Activated CD4-positive, alpha-beta T cell treated with anti-CD3 and anti-CD28 coated beads, Interleukin-2, Interleukin-6, amounts not matched to agents 100 ng/mL and 50 ng/mL, durations not matched to agents 16 hours and 8 hours (primary cell): ENCODE measurements around the gene HTN1.
"Not testable (repeated sequence)": the region's sequence is repeated elsewhere in the genome, so short reads cannot be mapped to it uniquely, and the experiment has no call there.

ENCODE experiments used
- DNase-seq: peaks from one replicate; pipeline ENCODE4 v3.0.0-alpha.2; 2020

Gene HTN1

DNA sequence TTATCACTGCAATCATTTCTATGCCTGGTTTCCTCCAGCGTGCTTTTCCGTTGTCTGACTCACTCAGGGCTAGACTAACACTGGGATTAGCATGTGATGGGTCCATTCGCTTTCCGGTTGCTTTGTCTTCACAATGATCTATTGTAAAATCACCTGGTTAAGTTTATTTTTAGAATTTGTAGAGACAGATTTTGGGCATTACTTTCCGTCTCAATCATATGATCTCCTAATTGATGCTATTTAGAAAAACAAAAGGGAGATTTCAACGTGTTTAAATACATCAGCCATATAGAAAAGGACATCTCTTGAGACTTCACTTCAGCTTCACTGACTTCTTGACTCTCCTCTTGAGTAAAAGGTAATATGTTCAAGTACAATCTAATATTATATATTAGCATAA is at the start of gene HTN1:
TSS of gene HTN1 (plus strand) at position 301 of the 400 bp plus-strand sequence. CDS start 2,639 bp downstream, outside the sequence.
- not testable (repeated sequence) for DNase-seq

GRCh38 chr4:70000711-70001110 is 49.5 kb upstream of the HTN1 start:
- no peak for DNase-seq

GRCh38 chr4:70002507-70002906 is 47.7 kb upstream of the HTN1 start:
- DNase-seq, result no peak

GRCh38 chr4:70008771-70009170 is 41.5 kb upstream of the HTN1 start:
- no peak for DNase-seq

- DNase-seq, result not testable (repeated sequence)
Observed at GRCh38 chr4:70019006-70019405, 31.2 kb upstream of the HTN1 start.

- DNase-seq, result no peak
Observed at GRCh38 chr4:70023218-70023617, 27.0 kb upstream of the HTN1 start.

- no peak for DNase-seq
Observed at GRCh38 chr4:70027011-70027410, 23.2 kb upstream of the HTN1 start.

DNA sequence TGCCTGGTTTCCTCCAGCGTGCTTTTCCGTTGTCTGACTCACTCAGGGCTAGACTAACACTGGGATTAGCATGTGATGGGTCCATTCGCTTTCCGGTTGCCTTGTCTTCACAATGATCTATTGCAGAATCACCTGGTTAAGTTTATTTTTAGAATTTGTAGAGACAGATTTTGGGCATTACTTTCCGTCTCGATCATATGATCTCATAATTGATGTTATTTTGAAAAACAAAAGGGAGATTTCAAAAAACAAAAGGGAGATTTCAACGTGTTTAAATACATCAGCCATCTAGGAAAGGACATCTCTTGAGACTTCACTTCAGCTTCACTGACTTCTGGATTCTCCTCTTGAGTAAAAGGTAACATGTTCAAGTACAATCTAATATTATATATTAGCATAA is 22.1 kb upstream of the HTN1 start, which contains the start of gene HTN3:
TSS of gene HTN3 (plus strand) at position 301 of the 400 bp plus-strand sequence. CDS start 2,282 bp downstream, outside the sequence.
- DNase-seq, result not testable (repeated sequence)

DNA sequence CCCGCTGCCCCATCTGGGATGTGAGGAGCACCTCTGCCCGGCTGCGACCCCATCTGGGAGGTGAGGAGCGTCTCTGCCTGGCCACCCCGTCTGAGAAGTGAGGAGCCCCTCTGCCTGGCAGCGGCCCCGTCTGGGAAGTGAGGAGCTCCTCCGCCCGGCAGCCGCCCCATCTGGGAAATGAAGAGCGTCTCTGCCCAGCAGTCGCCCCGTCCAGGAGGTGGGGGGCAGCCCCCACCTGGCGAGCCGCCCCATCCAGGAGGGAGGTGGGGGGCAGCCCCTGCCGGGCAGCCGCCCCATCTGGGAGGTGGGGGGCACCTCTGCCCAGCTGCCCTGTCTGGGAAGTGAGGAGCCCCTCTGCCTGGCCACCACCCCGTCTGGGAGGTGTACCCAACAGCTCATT is 12.7 kb upstream of the HTN1 start:
- not testable (repeated sequence) for DNase-seq

DNA sequence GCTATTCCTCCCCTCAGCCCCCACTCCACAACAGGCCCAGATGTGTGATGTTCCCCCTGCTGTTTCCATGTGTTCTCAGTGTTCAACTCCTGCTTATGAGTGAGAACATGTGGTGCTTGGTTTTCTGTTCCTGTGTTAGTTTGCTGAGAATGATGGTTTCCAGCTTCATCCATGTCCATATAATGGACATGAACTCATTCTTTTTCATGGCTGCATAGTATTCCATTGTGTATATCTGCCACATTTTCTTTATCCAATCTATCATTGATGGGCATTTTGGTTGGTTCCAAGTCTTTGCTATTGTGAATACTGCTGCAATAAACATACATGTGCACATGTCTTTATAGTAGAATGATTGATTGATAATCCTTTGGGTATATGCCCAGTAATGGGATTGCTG is 10.3 kb upstream of the HTN1 start:
- not testable (repeated sequence) for DNase-seq

DNA sequence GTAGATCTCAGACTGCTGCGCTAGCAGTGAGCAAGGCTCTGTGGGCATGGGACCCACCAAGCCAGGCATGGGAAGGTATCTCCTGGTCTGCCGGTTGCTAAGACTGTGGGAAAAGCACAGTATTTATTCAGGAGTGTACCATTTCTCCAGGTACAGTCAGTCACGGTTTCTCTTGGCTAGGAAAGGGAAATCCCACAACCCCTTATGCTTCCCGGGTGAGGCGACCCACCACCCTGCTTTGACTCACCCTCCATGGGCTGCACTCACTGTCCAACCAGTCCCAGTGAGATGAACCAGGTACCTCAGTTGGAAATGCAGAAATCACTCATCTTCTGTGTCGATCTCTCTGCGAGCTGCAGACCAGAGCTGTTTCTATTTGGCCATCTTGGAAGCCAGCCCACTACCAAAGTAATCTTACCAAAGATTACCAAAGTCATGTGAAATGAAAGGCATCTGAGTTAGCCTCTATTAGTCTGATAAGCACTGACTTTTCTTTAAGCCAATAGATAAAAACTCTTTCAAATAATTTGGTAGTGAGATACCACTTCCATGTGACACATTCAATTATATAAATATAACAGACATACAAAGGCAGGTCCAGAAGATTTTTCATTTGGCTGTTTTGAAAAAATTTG is 8.5 kb upstream of the HTN1 start:
- no peak for DNase-seq

DNA sequence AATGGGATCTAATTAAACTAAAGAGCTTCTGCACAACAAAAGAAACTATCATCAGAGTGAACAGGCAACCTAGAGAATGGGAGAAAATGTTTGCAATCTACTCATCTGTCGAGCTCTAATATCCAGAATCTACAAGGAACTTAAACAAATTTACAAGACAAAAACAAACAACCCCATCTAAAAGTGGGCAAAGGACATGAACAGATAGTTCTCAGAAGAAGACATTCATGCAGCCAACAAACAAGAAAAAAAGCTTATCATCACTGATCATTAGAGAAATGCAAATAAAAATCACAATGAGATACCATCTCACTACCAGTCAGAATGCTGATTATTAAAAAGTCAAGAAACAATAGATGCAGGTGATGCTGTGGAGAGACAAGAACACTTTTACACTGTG is 6.3 kb downstream of the HTN1 start:
- DNase-seq, result not testable (repeated sequence)

GRCh38 chr4:70057651-70058050 is 7.4 kb downstream of the HTN1 start:
- DNase-seq, result no peak

DNA sequence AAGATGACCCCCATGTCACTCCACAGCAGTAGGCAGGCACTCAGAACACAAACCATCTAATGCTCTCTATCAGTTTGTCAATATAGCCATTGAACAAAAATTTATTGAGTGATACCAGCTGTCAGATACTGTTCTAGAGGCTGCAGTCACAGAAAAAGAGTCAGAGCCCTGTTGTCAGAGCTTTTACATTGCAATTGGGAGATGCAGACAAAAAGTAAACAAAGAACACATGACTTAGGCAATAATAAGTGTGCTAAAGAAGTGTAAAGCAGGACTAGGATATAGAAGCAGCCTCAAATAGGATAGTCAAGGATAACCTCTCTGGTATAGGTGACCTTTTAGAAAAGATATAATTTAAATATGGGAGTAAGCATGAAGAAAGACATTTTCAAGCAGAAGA is 8.9 kb downstream of the HTN1 start:
- no peak for DNase-seq

GRCh38 chr4:70062000-70062399 is 11.8 kb downstream of the HTN1 start:
- DNase-seq, result no peak

DNA sequence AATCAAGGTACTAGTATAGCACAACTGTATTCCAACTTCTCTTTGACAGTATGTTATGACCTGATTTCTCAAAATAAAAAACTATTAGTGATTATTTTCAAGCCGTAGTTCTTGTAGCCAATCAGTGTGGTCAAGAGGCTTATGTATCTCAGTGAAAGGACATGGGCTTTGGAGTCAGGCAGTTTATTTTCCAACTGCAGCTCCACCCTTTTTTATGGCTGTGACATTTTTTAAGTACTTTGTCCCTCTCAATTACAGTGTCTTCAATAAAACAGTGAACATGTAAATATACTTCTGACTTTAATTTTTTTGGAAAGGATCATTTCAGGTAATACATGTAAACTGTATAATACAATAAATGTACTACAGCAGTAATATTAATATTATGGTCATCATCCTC is 30.0 kb downstream of the HTN1 start:
- DNase-seq, result no peak

DNA sequence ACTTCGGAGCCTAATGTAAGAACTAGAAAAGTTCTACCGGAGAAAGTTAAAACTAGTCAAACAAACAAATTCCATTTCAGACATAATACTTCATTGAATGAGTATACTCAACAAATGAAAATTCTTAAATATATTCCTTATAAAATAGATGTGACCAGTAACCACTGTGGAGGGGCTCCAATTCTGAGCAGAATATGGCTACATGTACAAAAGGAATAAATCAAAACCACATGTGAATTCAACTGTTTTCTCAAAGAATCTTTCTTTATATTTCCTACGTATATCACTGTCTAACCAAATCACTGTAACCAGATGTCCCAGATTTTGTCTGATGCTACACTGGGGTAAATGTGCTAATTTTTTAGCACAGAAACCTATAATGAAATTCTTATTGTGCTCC is 49.0 kb downstream of the HTN1 start:
- no peak for DNase-seq
